Occipital lobe (tissue), 2 donors: Measurements from ENCODE around the gene ARHGAP29. TPM values are rescaled to one million over a fixed set of nuclear protein-coding genes. Genes with fewer than 3 reads are reported as not detected.

Source experiments
- DNase-seq: peaks from one replicate; lab custom pipeline; 2025; lab: John Stamatoyannopoulos, UW
- total RNA-seq: library from RNA; depleted of rRNA; stranded (reverse); fragments of >200 nt; gene quantifications from one replicate; pipeline ENCODE4 v1.2.3, GENCODE V29; 2014

Gene ARHGAP29
- total RNA-seq, 1 donor from 2014 or later: 15.4 TPM

DNA sequence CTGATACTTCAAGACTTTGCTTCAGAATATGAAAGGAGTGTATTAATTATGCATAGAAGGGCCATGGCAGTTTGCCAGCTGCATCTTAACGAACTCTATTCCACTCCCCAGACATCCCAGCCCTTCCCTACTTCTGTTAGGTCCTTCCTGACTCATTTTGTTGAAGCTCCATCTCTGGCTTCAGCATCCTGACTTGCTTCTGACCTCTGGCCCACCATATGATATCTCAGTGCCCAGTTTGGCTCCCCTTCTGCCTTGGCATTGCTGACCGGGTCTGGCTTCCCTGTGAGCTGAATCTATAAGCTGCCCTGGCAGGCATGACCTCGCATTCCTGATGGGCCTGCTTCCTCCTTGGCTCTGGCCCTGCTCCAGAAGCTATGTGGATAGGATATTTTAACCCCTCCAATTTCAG lies 27.6 kb upstream of the ARHGAP29 start:
- DNase-seq: no peak

DNA sequence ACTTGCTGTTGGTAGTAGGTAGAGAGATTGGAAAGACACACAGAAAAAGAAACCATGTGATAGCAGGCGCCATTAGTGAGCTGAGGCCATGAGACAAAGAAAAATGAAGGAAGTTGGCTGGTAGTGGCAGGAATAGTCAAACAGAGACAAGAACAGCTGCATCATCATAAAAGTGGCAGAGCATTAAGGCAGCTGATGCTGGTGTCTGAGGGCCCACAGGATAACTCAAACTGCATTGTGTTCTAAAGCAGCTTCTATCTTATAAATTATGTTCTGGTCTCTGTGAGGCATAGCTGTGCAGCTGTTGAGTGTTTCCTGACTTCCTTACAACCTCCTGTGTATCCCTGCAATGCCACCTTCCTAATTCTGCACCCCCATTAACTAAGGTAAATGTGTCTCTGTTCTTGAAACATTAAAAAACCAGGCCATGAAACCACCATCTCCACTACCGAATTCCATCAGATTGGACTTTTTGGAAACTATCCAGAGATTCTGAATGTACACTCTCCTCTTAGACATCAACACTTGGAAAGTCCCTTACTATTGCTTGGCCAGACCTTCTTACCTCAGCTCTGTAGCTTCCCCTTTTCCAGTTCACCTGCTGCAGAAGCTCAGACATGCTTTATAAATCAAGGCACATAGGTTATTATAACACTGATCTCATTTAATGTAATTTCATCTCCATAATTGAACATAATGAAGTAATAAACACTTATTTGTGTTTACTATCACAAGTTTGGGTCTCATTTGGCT lies 23.4 kb upstream of the ARHGAP29 start:
- DNase-seq: no peak

DNA sequence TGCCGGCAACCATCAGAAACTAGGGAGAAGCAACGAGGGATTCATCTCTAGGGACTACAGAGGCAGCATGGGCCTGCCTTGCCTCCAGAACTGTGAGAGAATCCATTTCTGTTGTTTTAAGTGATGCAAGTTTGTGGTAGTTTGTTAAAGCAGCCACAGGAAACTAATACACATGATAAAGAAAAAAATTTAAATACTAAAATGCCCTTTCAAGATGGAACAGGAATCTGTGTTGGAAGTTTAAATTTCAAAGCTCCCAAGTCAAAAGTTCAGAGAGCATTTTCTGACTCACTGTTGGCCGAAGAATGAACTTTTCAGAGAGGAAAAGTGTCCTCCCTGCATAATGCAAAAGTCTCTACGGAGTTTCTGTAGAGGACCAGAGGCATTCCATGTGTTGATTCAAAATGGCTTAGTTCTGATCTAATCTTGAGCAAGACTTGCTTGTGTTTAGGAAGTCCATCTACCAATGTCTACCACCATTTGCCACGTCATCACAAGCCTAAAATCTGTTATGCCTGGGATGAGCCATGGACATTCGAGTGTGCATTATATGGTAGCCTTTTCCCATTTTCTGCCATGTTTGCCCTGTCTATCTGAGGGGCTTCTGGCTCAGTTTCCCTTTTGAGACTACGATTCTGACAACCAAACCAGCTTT lies 22.4 kb upstream of the ARHGAP29 start:
- DNase-seq: no peak

DNA sequence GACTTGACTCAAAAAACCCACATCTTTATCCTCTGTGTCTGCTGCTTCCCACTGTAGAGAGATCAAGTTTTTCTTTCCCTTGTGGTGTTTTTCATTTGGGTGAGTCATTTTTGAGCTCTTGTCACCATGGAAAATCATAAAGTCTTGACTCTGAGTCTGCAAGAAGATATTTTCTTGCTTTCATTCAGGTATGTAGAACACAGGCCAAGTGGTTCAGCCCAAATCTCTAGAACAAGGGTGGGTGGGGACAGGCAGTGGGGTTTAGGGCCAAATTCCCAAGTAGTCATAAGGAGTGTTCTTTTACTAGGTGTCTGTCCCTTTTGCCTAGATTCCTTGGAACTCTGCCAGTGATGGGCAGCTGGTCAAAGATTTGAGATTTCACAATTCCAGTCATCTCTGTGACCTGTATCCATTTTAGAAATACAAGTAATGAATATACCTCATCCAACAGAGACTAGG lies 21.5 kb upstream of the ARHGAP29 start:
- no peak for DNase-seq

DNA sequence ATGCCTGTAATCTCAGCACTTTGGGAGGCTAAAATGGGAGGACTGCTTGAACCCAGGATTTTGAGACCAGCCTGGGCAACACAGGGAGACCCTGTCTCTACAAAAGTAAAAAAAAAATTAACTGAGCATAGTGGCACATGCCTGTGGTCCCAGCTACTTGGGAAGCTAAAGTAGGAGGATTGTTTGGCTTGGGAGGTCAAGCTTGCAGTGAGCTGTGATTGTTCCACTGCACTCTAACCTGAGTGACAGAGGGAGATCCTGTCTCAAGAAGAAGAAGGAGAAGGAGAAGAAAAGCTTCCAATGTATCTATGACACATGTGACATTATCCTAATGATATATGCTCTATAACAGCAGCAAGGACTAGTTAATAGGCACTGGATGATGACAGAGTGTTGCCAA lies 20.1 kb upstream of the ARHGAP29 start:
- no peak for DNase-seq

DNA sequence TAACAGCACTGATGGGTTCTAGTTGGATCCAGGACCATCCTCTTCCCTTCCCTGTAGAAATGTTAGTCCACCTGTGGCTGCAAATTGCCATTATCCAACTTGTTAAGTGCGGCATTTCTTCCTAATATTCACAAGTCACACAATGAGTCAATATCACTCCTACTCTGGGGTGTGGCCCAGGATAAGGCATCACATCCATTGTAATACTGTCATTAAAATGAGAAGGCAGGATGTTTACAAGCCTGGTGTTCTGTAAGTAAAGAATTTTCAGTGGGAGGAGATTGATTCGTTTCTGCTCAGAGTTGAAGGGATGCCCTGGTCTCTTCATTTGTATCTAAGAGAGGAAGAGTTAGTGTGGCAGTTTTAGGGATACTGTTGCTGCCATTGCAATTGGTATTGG lies 18.1 kb upstream of the ARHGAP29 start:
- no peak for DNase-seq

DNA sequence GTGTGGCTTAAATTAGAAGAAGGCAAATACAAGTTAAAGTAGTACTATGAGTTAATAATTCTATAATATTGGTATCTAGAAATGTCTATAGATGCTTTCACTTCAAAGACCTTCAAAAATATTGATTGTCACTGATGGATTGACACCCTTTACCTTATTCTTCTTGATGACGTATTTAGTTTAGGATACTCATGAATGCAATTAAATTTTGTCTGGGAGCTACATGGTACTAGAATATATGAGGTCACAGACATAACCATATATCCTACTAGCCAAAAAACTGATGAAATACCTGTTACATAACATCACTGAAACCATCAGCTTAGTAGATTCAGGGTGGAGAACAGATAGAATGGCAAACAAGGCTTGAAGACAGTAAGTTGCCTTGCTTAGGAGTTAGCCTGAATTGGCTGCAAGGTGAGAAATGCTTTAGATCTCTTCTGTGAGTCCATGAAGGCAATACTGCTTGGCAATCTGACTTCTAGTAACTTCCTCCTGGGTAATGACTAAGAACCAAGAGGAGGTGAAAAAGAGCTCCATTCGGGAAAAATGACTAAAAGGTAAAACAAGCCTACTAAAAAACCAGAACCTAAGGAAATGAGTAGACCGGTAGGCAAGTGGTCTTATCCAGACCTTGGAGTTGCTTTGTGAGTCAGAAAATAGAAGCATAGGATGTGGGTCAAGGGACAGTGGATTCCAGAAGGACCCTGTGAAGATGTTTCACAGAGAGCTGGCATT lies 16.9 kb upstream of the ARHGAP29 start:
- no peak for DNase-seq

DNA sequence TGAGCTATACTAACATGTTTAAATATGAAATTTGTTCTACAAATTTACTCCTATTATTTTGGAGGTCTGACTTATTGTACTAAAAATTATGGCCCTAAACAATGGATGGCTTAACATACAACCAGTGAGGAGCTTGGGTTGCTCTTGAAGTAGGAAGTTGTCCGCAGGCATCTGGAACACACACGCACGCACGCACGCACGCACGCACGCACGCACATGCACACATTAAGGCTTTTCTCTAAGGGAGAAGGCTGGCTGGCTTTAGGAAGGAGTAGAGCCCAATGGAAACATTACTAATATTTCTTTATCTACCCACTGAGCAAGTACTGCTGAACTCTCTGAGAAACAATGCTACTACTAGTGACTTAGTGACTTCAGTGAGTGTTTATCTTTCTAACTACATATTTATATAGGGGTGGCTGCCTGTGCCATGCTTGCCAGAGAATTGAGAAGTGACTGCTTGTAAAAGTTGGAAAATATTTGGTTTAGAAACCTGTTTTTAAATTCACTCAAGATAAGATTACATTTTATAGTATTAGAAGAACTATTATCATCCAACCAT lies 16.2 kb upstream of the ARHGAP29 start:
- no peak for DNase-seq

DNA sequence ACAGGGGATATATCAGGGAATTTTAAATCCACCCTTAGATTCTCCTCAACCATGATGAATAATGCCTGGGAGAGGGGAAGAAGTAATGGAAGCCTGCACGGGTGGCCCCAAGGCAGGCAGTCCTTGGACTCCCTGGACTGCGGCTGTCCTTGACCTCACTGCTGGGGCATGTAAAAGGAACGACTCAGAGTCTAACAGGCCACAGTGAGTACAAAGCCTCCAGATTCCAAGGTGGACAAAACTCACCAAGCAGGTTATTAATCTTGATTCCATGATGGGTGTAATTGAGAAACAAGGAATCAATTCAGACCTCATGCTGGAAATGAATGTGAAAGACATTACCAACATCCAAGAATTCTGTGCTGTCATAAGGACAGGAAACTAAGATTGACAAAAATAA lies 13.0 kb upstream of the ARHGAP29 start:
- DNase-seq: no peak

DNA sequence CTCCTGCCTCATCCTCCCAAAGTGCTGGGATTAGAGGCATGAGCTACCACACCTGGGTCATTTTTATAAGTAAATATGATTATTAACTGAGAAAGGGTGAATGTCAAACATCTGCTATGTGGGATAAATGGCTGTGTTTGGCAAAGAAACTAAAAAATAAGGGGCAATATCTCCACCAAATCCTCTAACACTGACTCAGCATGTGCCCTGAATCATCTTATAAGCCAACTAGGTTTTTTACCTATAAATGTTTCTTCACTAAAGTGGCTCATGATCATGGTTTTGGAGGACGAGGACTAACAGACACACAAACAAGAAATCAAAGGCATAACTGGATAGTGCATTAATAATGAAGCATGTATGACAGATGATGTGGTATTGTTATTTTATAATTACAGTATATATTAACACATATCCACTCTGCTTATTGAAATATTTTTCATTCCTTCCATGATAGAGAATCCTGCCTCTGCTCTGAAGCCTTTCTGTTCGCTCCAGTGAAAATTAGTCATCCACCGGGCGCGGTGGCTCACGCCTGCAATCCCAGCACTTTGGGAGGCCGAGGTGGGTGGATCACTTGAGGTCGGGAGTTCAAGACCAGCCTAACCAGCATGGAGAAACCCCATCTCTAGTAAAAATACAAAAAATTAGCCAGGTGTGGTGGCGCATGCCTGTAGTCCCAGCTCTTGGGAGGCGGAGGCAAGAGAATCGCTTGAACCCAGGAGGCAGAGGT lies 11.7 kb upstream of the ARHGAP29 start:
- DNase-seq: no peak

DNA sequence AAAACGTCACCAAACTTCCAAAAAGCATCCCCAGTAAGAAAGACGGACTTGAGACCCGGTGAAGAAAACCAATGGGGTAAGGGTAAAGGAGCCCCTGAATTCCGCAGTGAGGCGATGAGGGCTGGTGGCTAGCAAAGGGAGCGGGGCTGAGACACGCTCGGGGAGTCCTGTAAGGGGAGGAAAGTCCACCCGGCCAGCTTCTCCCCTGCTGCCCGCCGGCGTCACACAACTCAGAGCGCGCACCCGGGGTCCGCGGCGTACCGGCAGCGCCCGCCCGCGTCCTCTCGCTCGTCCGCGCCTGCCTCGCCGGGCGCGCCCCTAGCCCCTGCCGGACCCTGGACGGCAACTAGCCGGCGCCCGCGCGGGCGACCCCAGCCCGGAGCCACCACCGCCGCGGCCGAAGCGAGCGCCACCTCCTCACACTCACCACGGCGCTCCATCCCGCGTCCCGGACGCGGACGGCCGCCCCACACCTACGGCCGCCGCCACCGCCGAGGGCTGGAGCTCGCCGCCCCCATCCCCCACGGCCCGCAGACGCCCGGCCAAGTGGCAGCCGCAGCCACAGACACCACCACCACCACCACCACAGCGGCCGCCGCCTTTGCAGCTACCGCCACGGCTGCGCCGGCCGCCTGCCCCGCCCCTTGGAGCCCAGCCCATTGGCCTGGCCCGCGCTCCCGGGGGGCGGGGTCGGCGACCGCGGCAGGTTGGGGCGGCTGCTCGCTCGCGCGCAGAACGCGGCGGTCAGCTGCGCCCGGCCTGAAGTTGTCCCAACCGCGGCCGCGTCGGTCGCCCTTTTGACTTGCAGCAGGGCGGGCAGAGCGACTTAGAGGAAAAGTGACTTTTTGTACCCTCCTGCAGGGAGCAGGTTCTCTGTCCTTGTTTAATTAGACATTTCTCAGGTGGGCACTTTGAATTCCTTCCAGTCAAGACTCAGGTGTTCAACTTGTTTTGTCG lies 10.0 kb upstream of the ARHGAP29 start:
- no peak for DNase-seq

DNA sequence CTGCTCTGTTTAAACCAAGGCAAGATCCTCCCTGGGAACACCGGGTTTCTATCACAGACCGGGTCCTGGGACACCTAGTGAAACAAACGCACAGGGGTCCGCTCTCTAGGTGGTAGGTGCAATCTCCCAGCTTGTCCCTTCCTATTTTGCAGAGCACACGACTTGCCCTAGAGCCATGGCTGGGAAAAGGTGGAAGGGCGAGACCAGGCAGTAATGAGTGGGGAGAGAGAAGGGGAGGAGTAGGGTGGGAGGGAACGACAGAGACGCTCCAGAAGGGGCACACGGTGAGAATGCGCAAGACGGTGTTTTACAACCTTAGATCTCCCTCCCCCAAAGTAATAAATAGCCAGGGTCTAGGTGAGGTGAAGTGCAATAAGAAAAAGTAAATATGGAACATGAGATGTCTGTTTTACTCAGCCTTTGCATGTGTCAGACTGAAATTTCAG lies 9.3 kb upstream of the ARHGAP29 start:
- DNase-seq: no peak

DNA sequence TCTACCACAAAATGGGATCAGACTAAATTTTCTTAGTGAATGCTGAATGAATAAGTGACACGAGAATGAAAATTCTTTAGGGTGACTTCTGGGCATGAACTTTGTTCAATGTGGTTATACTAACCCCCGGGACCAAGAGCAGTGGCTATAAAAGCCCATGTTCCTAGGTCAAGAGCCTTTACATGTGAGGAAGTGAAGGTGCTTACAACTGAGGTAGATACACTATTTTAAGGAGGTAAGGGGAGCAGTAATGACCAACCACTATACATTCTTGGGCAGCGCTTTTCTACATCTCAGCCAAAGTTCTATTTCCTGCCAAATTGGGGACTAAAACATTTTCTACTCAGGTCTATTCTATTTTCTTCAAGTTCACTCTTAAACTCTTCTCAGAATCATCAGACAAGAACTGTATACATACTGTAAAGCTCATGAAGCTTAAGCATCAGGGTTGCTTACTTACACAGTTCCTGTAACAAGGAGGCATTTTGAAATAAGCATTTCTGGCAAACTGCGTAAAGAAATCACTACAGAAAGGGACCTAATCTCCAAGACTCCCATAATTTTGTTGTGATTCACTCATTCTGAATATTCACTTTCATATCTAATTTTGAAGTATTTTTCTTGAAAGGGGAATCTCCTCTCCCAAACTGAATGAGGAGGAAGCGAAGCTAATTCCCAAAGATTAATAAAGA lies 8.5 kb upstream of the ARHGAP29 start:
- no peak for DNase-seq

DNA sequence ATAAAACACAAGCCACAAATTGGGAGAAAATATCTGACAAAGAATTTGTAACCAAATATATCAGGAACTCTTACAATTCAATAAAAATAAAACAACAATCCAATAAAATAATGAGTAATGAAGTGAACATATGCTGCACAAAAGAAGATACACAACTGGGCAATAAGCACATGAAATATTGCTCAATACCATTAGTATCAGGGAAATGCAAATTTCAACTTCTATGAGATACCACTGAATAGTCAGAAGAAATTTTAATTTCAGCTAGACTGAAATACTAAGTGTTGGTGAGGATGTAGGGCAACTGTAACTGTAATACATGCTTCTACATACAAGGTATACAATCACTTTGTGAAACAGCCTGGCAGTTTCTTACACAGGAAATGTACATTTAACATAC lies 7.4 kb upstream of the ARHGAP29 start:
- DNase-seq: no peak

DNA sequence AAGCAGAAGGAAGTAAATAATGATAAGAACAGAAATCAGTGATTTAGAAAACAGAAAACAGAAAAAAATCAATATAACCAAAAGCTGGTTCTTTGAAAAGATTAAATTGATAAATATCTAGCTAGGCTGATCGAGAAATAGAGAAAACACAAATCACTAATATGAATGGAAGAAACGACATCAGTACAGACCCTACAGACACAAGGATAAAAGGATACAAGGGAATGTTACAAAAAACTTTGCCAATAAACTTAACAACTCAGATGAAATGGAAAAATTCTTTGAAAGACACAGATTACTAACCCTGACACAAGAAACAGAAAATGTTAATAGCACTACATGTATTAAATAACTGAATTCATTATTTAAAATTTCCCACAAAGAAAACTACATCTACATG lies 6.3 kb upstream of the ARHGAP29 start:
- no peak for DNase-seq

DNA sequence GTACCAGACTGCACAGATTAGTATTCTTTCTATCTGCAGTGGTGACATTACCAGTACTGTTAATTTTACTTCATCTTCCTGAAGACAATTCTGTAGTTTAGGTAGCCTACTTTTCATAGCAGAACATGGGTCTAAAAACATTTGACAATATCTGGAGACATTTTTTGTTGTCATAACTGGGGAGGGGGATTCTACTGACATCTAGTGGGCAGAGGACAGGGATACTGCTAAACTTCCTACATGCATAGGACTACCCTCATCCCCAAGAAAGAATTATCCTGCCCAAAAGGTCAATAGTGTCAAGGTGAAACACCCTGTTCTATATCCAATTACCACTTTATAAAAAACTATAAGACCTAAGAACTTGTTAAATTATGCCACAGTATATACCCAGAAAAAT lies 3.4 kb upstream of the ARHGAP29 start:
- no peak for DNase-seq

DNA sequence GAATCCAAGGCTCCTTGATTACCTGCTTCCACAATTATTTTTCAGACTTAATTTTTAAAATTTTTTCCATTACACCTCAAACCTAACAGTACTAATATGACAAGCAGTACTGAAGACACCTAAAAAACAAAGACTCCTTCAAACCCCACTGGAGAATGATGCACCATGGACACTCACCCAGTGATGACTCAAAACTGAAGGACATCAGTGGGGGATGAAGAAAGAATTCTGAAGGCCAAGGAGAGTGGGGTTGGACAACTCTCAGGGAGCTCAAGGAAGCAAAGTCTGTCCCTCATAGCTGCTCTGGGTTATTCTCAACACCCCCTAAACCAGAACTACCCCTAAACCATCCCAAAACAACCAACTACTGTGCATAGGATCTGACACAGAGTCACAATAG lies 2.4 kb upstream of the ARHGAP29 start:
- DNase-seq: no peak

DNA sequence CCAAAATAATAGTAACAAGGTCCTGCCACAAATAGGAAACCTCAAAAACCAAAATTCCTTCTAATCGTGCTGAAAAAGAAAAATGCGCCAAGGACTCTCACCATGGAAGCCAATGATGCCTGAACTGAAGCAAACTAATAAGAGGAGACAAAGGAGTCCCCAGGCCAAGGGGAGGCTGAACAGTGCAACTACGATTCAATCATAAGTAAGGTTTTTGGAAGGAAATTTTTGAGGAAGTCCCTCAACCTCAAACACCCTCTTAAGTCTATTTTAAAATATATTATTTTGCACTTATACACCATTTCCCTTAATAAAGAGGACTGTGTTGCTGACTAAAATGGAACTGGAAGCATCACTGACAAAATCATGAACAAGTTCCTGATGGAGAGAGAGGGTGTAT lies 1.7 kb upstream of the ARHGAP29 start:
- no peak for DNase-seq

DNA sequence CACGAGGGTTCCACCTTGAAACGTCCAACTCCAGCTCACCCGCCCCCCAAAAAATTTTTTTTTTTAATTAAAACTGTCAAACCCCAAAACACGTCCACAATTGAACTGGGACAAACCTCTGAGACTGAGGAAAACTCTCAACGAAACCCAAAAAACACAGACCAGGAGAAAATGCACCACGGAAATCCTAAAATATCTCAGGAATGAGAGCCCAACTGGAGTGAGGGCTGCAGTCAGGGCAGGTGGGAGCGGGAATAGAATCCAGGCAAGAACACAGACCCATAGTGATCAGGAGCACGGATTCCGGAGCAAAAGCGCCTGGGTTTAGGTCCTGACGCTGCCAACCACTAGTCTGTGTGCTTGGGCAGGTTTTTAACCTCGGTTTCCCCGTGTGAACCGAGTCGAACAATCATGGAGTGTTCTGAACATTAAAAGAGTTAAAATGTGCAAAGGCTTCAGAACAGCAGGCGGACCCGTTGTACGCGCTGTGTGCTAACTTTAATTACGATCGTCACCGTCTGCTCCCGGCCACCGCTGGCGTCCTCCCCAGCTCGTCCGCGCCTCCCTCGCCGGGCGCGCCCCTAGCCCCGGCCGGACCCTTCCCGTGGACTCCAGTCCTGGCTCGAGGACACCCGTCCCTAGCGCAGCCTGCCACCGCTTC lies 624 bp downstream of the ARHGAP29 start:
- no peak for DNase-seq
